Glutamatergic neuron (in vitro differentiated cells): ENCODE measurements around the gene FZD4. TPM values are rescaled to one million over a fixed set of nuclear protein-coding genes. Genes with fewer than 3 reads are reported as not detected.
"Not testable (repeated sequence)": the region's sequence is repeated elsewhere in the genome, so short reads cannot be mapped to it uniquely, and the experiment has no call there.

Experiments used
- DNase-seq: peaks from one replicate; pipeline ENCODE4 v3.0.0; 2022
- H3K27ac Mint-ChIP-seq: one replicate; pipeline ENCODE4 v1.8.0; 2020; ENCODE audit warnings: mild to moderate bottlenecking, mixed read lengths, inconsistent platforms; ENCODE audit not compliant: unreplicated experiment
- H3K27me3 Mint-ChIP-seq: one replicate; pipeline ENCODE4 v1.8.0; 2020; ENCODE audit warnings: mild to moderate bottlenecking, moderate library complexity, mixed read lengths, inconsistent platforms; ENCODE audit not compliant: unreplicated experiment
- H3K36me3 Mint-ChIP-seq: one replicate; pipeline ENCODE4 v1.8.0; 2020; ENCODE audit warnings: mild to moderate bottlenecking, mixed read lengths, inconsistent platforms; ENCODE audit not compliant: unreplicated experiment
- H3K4me1 Mint-ChIP-seq: one replicate; pipeline ENCODE4 v1.8.0; 2020; ENCODE audit warnings: mild to moderate bottlenecking, low read depth, mixed read lengths, inconsistent platforms; ENCODE audit not compliant: unreplicated experiment
- H3K4me3 Mint-ChIP-seq: one replicate; pipeline ENCODE4 v1.8.0; 2020; ENCODE audit warnings: mild to moderate bottlenecking, mixed read lengths, inconsistent platforms; ENCODE audit not compliant: unreplicated experiment
- H3K9me3 Mint-ChIP-seq: one replicate; pipeline ENCODE4 v1.8.0; 2020; ENCODE audit warnings: mild to moderate bottlenecking, moderate library complexity, mixed read lengths, inconsistent platforms; ENCODE audit not compliant: unreplicated experiment
- CTCF ChIP-seq: fragments of 200-600 bp; sonication (generic); IDR thresholded peaks from one replicate; pipeline ENCODE4 v1.5.0; 2021; ENCODE audit not compliant: partially characterized antibody, unreplicated experiment
- total RNA-seq: library from RNA; stranded (reverse); fragmentation: NEBNext Ultra II Directional; extraction: Animal tissue kit (Norgen Biotek cat#: 25700); gene quantifications from one replicate; pipeline ENCODE4 v1.2.1, GENCODE V29; 2021; ENCODE audit not compliant: unreplicated experiment

The FZD4 gene
- total RNA-seq, 1 donor from 2014 or later = 2.0 TPM

GRCh38 chr11:86977441-86978050 lies 22.4 kb upstream of the FZD4 start:
- Mint-ChIP-seq H3K36me3 (peaks cover 19% of the 10 kb centered on the region), H3K27me3 (no peaks in the 10 kb centered on the region), H3K27ac (no peak overlapping the region), H3K4me1 (no peaks in the 10 kb centered on the region), H3K9me3 (peaks cover 3% of the 10 kb centered on the region), H3K4me3 (no peak overlapping the region)
- no peak for TF ChIP-seq CTCF
- DNase-seq = no peak

- Mint-ChIP-seq H3K9me3 (peaks cover 3% of the 10 kb centered on the region), H3K27ac (no peak overlapping the region), H3K4me3 (no peak overlapping the region), H3K27me3 (no peaks in the 10 kb centered on the region), H3K4me1 (no peaks in the 10 kb centered on the region), H3K36me3 (peaks cover 21% of the 10 kb centered on the region)
- no peak for TF ChIP-seq CTCF
- no peak for DNase-seq
Measured at GRCh38 chr11:86972734-86973133, 17.5 kb upstream of the FZD4 start.

GRCh38 chr11:86969258-86969657 lies 14.1 kb upstream of the FZD4 start:
- H3K27me3 Mint-ChIP-seq = no peaks in the 10 kb centered on the region
- no peak overlapping the region for H3K4me3 Mint-ChIP-seq
- H3K36me3 Mint-ChIP-seq = peaks cover 16% of the 10 kb centered on the region
- H3K27ac Mint-ChIP-seq = no peak overlapping the region
- no peak for DNase-seq
- H3K9me3 Mint-ChIP-seq = peaks cover 5% of the 10 kb centered on the region
- H3K4me1 Mint-ChIP-seq = no peaks in the 10 kb centered on the region
- no peak for TF ChIP-seq CTCF

- not testable (repeated sequence) for H3K36me3 Mint-ChIP-seq, H3K27ac Mint-ChIP-seq, H3K27me3 Mint-ChIP-seq, DNase-seq, H3K9me3 Mint-ChIP-seq, H3K4me3 Mint-ChIP-seq, H3K4me1 Mint-ChIP-seq
Measured at GRCh38 chr11:86967601-86968000, 12.4 kb upstream of the FZD4 start.

GRCh38 chr11:86957976-86958646 lies 2.9 kb upstream of the FZD4 start:
- no peak overlapping the region for H3K4me3 Mint-ChIP-seq
- peaks cover 4% of the 10 kb centered on the region for H3K36me3 Mint-ChIP-seq
- peaks cover 8% of the 10 kb centered on the region for H3K9me3 Mint-ChIP-seq
- DNase-seq = no peak
- H3K27ac Mint-ChIP-seq = no peak overlapping the region
- H3K27me3 Mint-ChIP-seq = peaks cover 7% of the 10 kb centered on the region
- no peaks in the 10 kb centered on the region for H3K4me1 Mint-ChIP-seq
- TF ChIP-seq CTCF = no peak
